Glutamatergic neuron (in vitro differentiated cells): ENCODE results near the gene MAN2B1. TPM values are rescaled to one million over a fixed set of nuclear protein-coding genes. Genes with fewer than 3 reads are reported as not detected.

Experiments used
- DNase-seq: peaks from one replicate; pipeline ENCODE4 v3.0.0; 2022
- H3K27ac Mint-ChIP-seq: one replicate; pipeline ENCODE4 v1.8.0; 2020; ENCODE audit warnings: mild to moderate bottlenecking, mixed read lengths, inconsistent platforms; ENCODE audit not compliant: unreplicated experiment
- H3K27me3 Mint-ChIP-seq: one replicate; pipeline ENCODE4 v1.8.0; 2020; ENCODE audit warnings: mild to moderate bottlenecking, moderate library complexity, mixed read lengths, inconsistent platforms; ENCODE audit not compliant: unreplicated experiment
- H3K36me3 Mint-ChIP-seq: one replicate; pipeline ENCODE4 v1.8.0; 2020; ENCODE audit warnings: mild to moderate bottlenecking, mixed read lengths, inconsistent platforms; ENCODE audit not compliant: unreplicated experiment
- H3K4me1 Mint-ChIP-seq: one replicate; pipeline ENCODE4 v1.8.0; 2020; ENCODE audit warnings: mild to moderate bottlenecking, low read depth, mixed read lengths, inconsistent platforms; ENCODE audit not compliant: unreplicated experiment
- H3K4me3 Mint-ChIP-seq: one replicate; pipeline ENCODE4 v1.8.0; 2020; ENCODE audit warnings: mild to moderate bottlenecking, mixed read lengths, inconsistent platforms; ENCODE audit not compliant: unreplicated experiment
- H3K9me3 Mint-ChIP-seq: one replicate; pipeline ENCODE4 v1.8.0; 2020; ENCODE audit warnings: mild to moderate bottlenecking, moderate library complexity, mixed read lengths, inconsistent platforms; ENCODE audit not compliant: unreplicated experiment
- total RNA-seq: library from RNA; stranded (reverse); fragmentation: NEBNext Ultra II Directional; extraction: Animal tissue kit (Norgen Biotek cat#: 25700); gene quantifications from one replicate; pipeline ENCODE4 v1.2.1, GENCODE V29; 2021; ENCODE audit not compliant: unreplicated experiment
- TF ChIP-seq, protein P1 (sequence below): fragments of 200-600 bp; sonication (generic); IDR thresholded peaks from one replicate; pipeline ENCODE4 v1.5.0; 2021; ENCODE audit not compliant: partially characterized antibody, unreplicated experiment

MAN2B1 gene
- total RNA-seq, 1 donor from 2014 or later: 72.2 TPM

- Mint-ChIP-seq H3K9me3 (peaks cover 2% of the 10 kb centered on the region), H3K36me3 (no peaks in the 10 kb centered on the region), H3K4me1 (no peaks in the 10 kb centered on the region), H3K27me3 (peaks cover 9% of the 10 kb centered on the region), H3K27ac (no peak overlapping the region), H3K4me3 (no peak overlapping the region)
- TF ChIP-seq, protein P1, sequence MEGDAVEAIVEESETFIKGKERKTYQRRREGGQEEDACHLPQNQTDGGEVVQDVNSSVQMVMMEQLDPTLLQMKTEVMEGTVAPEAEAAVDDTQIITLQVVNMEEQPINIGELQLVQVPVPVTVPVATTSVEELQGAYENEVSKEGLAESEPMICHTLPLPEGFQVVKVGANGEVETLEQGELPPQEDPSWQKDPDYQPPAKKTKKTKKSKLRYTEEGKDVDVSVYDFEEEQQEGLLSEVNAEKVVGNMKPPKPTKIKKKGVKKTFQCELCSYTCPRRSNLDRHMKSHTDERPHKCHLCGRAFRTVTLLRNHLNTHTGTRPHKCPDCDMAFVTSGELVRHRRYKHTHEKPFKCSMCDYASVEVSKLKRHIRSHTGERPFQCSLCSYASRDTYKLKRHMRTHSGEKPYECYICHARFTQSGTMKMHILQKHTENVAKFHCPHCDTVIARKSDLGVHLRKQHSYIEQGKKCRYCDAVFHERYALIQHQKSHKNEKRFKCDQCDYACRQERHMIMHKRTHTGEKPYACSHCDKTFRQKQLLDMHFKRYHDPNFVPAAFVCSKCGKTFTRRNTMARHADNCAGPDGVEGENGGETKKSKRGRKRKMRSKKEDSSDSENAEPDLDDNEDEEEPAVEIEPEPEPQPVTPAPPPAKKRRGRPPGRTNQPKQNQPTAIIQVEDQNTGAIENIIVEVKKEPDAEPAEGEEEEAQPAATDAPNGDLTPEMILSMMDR: no peak
- no peak for DNase-seq
Measured at GRCh38 chr19:12641456-12641855, 25.1 kb downstream of the MAN2B1 start.

DNA sequence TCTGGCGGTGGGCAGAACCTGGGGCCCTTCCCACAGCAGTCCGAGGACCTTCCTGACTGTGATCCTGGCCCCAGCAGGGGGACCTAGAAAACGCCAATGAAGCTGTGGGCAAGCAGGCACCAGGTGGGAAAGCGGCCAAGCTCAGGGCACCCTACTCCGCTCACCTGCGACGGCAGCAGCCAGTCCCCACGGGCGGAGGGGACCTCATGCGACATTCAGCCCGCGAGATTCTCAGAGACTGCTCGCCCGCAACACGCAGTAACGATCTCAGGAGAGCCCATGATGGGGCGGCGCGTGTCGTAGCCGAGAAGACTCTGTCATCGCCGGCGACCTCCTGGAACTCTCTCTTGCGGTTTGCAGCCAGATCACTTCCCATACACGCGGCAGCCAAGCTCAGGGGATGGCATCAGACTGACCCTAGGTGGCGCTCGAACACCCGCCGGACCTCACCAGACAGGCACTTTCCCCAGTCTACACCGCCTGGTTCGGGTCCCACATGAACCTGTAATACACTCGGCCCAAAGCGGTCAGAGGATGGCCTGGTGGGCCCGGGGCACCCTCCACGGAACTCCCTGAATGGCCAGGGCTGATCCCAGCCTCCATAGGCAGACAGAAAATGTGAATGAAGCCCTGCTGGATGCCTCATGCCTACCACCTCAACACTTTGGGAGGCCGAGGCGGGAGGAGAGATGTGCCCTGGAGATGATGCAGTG is 26.5 kb downstream of the MAN2B1 start:
- H3K4me3 Mint-ChIP-seq: peak overlapping the region; percentile 39

GRCh38 chr19:12638611-12639182 is 27.8 kb downstream of the MAN2B1 start:
- Mint-ChIP-seq H3K9me3 (peaks cover 4% of the 10 kb centered on the region), H3K36me3 (no peaks in the 10 kb centered on the region), H3K4me3 (no peak overlapping the region), H3K27ac (no peak overlapping the region), H3K27me3 (peaks cover 7% of the 10 kb centered on the region), H3K4me1 (no peaks in the 10 kb centered on the region)
- DNase-seq: no peak
- TF ChIP-seq, protein P1: no peak

More for the DNA sequence above, 26.5 kb downstream of the MAN2B1 start:
- DNase-seq: peak; percentile 84
- H3K9me3 Mint-ChIP-seq: peaks cover 4% of the 10 kb centered on the region
- TF ChIP-seq, protein P1: peak; percentile 75
- peaks cover 9% of the 10 kb centered on the region for H3K27me3 Mint-ChIP-seq
- H3K4me1 Mint-ChIP-seq: no peaks in the 10 kb centered on the region
- no peaks in the 10 kb centered on the region for H3K36me3 Mint-ChIP-seq
- no peak overlapping the region for H3K27ac Mint-ChIP-seq

DNA sequence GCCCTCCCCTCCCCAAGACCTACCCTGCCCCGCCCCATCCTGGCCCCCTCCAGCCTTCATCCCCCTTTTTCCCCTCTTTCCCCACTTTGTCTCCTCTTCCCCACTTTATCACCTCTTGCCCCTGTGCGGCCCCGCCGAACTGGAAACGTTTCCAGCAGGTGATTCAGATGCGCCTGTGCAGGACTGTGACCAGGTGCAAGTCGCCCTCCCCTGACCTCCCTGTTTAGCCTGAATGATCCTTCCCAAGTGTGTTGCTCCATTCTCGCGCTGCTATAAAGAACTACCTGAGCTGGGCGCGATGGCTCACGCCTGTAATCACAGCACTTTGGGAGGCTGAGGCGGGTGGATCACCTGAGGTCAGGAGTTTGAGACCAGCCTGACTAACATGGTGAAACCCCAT is 29.9 kb downstream of the MAN2B1 start:
- Mint-ChIP-seq H3K9me3 (peaks cover 4% of the 10 kb centered on the region), H3K27ac (no peak overlapping the region), H3K4me3 (no peak overlapping the region), H3K4me1 (no peaks in the 10 kb centered on the region), H3K36me3 (no peaks in the 10 kb centered on the region), H3K27me3 (peaks cover 7% of the 10 kb centered on the region)
- TF ChIP-seq, protein P1: no peak
- no peak for DNase-seq

GRCh38 chr19:12629215-12629614 is 37.3 kb downstream of the MAN2B1 start:
- no peak overlapping the region for H3K27ac Mint-ChIP-seq
- TF ChIP-seq, protein P1: no peak
- H3K36me3 Mint-ChIP-seq: peaks cover 39% of the 10 kb centered on the region
- H3K4me1 Mint-ChIP-seq: no peaks in the 10 kb centered on the region
- no peaks in the 10 kb centered on the region for H3K27me3 Mint-ChIP-seq
- no peak overlapping the region for H3K4me3 Mint-ChIP-seq
- H3K9me3 Mint-ChIP-seq: peaks cover 5% of the 10 kb centered on the region
- DNase-seq: no peak
